ENCODE results near the gene STK40. TPM values are rescaled to one million over a fixed set of nuclear protein-coding genes. Genes with fewer than 3 reads are reported as not detected.

Gene STK40
- total RNA-seq, 1 experiment from 2014 or later = 26.2 TPM

DNA sequence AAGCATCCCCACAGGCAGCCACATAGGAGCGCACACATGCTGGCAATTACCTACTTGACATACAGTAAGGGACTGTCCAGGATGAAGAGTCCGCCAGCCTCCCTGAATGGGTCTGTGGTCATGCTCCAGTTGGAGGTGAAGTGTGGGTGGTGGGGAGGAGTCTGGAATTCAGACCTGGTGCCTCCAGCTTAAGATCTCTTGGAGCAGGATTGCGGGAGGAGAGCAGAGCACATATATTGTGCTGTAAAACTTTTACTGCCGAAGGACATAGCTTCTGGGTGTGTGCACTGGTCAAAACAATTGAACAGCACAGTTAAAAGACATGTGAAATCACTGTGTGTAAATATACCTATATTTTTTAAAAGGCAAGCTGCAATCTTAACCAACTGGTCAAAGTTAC lies 17.9 kb downstream of the STK40 start:
- no peak overlapping the region for H3K27ac ChIP-seq (ENCODE audit: insufficient read length, low read depth, low read length)
- Mint-ChIP-seq H3K27ac (peak overlapping the region in 1 of 3 experiments; percentile 68; a peak in 1 of 7 replicates), H3K4me3 (no peak overlapping the region), H3K36me3 (ENCODE audit: insufficient read depth in 1 of 3, low read depth in 3 of 3) (peaks cover 0 to 13% (median 4%) of the 10 kb centered on the region in 3 experiments), H3K27me3 (ENCODE audit: low read depth) (no peaks in the 10 kb centered on the region), H3K4me1 (peaks cover 27 to 28% of the 10 kb centered on the region in 2 experiments), H3K9me3 (no peaks in the 10 kb centered on the region)
- peaks cover 5% of the 10 kb centered on the region; the same call in 1 of the 2 replicates for H3K4me1 ChIP-seq (ENCODE audit: insufficient read depth, low read length)
- H2BK20ac ChIP-seq (ENCODE audit: low read depth, low read length, poor library complexity, severe bottlenecking) = no peak overlapping the region
- H3K79me2 ChIP-seq (ENCODE audit: insufficient read depth, low read length) = peaks cover 3% of the 10 kb centered on the region; the same call in 1 of the 2 replicates
- no peak overlapping the region for H2BK12ac ChIP-seq (ENCODE audit: insufficient read length, low read depth, low read length)
- H2AK5ac ChIP-seq (ENCODE audit: insufficient read length, low read length) = no peak overlapping the region
- no peak overlapping the region for H3K4ac ChIP-seq (ENCODE audit: low read depth, low read length)
- H4K5ac ChIP-seq (ENCODE audit: insufficient read length, low read depth, low read length) = no peak overlapping the region
- H3K56ac ChIP-seq (ENCODE audit: insufficient read length, low read depth, low read length) = no peak overlapping the region
- H3K23me2 ChIP-seq (ENCODE audit: insufficient read length, low read depth, low read length, poor library complexity, severe bottlenecking) = no peaks in the 10 kb centered on the region
- no CpG with 5 or more reads among the region's 4 CpGs for WGBS (ENCODE audit: extremely low coverage, insufficient read length, low lambda C conversion rate)
- no peak for TF ChIP-seq CTCF (conservative IDR thresholded peaks at IDR 0.05)
- DNase-seq = no peak
- no peak overlapping the region for H2AFZ ChIP-seq (ENCODE audit: low read length)
- H3K23ac ChIP-seq (ENCODE audit: insufficient read length, low read depth, low read length) = no peak overlapping the region
- H4K20me1 ChIP-seq (ENCODE audit: control insufficient read depth, insufficient read depth, insufficient read length) = no peaks in the 10 kb centered on the region
- no peak overlapping the region for H3K9ac ChIP-seq (ENCODE audit: extremely low read depth, insufficient read length, low read length)
- no peak overlapping the region for H3K18ac ChIP-seq (ENCODE audit: insufficient read length, low read depth, low read length)
- no peak overlapping the region for H2BK120ac ChIP-seq (ENCODE audit: low read depth, low read length, poor library complexity, severe bottlenecking)
- no peak overlapping the region for H3K4me2 ChIP-seq (ENCODE audit: insufficient read depth, insufficient read length, low read length)
- H2BK15ac ChIP-seq (ENCODE audit: low read depth, low read length) = no peak overlapping the region
- no peaks in the 10 kb centered on the region for H3K9me3 ChIP-seq (ENCODE audit: control insufficient read depth, low read depth, low read length)
- H3K79me1 ChIP-seq (ENCODE audit: insufficient read depth, low read depth, low read length, poor library complexity, severe bottlenecking) = peaks cover 2% of the 10 kb centered on the region
- no peak overlapping the region for H4K8ac ChIP-seq (replicated peaks; ENCODE audit: insufficient read length, low read depth, low read length)
- no peak overlapping the region for H4K91ac ChIP-seq (ENCODE audit: insufficient read length, low read depth, low read length)
- H3K14ac ChIP-seq (ENCODE audit: insufficient read depth, low read length) = no peak overlapping the region
- no peak overlapping the region for H3T11ph ChIP-seq (ENCODE audit: low read length)
- H3K27me3 ChIP-seq (ENCODE audit: insufficient read depth, low read length) = no peaks in the 10 kb centered on the region
- H2BK5ac ChIP-seq (ENCODE audit: insufficient read length, low read length) = no peak overlapping the region

All from H9 (cell line).